ENCODE results near the gene ERP44.

- TF ChIP-seq, protein P1, sequence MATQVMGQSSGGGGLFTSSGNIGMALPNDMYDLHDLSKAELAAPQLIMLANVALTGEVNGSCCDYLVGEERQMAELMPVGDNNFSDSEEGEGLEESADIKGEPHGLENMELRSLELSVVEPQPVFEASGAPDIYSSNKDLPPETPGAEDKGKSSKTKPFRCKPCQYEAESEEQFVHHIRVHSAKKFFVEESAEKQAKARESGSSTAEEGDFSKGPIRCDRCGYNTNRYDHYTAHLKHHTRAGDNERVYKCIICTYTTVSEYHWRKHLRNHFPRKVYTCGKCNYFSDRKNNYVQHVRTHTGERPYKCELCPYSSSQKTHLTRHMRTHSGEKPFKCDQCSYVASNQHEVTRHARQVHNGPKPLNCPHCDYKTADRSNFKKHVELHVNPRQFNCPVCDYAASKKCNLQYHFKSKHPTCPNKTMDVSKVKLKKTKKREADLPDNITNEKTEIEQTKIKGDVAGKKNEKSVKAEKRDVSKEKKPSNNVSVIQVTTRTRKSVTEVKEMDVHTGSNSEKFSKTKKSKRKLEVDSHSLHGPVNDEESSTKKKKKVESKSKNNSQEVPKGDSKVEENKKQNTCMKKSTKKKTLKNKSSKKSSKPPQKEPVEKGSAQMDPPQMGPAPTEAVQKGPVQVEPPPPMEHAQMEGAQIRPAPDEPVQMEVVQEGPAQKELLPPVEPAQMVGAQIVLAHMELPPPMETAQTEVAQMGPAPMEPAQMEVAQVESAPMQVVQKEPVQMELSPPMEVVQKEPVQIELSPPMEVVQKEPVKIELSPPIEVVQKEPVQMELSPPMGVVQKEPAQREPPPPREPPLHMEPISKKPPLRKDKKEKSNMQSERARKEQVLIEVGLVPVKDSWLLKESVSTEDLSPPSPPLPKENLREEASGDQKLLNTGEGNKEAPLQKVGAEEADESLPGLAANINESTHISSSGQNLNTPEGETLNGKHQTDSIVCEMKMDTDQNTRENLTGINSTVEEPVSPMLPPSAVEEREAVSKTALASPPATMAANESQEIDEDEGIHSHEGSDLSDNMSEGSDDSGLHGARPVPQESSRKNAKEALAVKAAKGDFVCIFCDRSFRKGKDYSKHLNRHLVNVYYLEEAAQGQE (IDR thresholded peaks at IDR 0.05; ENCODE audit: insufficient replicate concordance, low read depth) = no peak
- TF ChIP-seq, protein P2, sequence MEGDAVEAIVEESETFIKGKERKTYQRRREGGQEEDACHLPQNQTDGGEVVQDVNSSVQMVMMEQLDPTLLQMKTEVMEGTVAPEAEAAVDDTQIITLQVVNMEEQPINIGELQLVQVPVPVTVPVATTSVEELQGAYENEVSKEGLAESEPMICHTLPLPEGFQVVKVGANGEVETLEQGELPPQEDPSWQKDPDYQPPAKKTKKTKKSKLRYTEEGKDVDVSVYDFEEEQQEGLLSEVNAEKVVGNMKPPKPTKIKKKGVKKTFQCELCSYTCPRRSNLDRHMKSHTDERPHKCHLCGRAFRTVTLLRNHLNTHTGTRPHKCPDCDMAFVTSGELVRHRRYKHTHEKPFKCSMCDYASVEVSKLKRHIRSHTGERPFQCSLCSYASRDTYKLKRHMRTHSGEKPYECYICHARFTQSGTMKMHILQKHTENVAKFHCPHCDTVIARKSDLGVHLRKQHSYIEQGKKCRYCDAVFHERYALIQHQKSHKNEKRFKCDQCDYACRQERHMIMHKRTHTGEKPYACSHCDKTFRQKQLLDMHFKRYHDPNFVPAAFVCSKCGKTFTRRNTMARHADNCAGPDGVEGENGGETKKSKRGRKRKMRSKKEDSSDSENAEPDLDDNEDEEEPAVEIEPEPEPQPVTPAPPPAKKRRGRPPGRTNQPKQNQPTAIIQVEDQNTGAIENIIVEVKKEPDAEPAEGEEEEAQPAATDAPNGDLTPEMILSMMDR (IDR thresholded peaks at IDR 0.05; ENCODE audit: insufficient read depth, low read length) = no peak
- TF ChIP-seq POLR2AphosphoS5 (IDR thresholded peaks at IDR 0.05; ENCODE audit: low read depth) (no peak), GABPA (IDR thresholded peaks at IDR 0.05; ENCODE audit: low read depth) (no peak)
These were observed 12.4 kb upstream of the ERP44 start for GRCh38 chr9:100111235-100111634.
